Tibial nerve (tissue), 4 donors: ENCODE data around the gene ADGRG2.

Experiments used
- EP300 ChIP-seq, 2 donors: sonication (generic); formaldehyde crosslinking; IDR thresholded peaks; one replicate each; pipeline ENCODE4 v1.6.1; 2017; ENCODE audit warnings: antibody characterized with exemption in 2 of 2, mild to moderate bottlenecking in 1 of 2
- POLR2A ChIP-seq, 2 donors: fragments of 450-650 bp; IDR thresholded peaks; one replicate each; pipeline ENCODE4 v1.6.1; 2017; ENCODE audit warnings: antibody characterized with exemption in 2 of 2, mild to moderate bottlenecking in 2 of 2, moderate library complexity in 2 of 2
- TF ChIP-seq, protein P1 (sequence below), 5 experiments: fragments of 200-600 bp in 3 of 5; fragments of 450-650 bp in 2 of 5; sonication (generic) in 3 of 5; IDR thresholded peaks; one replicate each; pipeline ENCODE4 v1.5.1; 2016 to 2019; ENCODE audit warnings: antibody characterized with exemption in 5 of 5, mild to moderate bottlenecking in 3 of 5, moderate library complexity in 2 of 5

DNA sequence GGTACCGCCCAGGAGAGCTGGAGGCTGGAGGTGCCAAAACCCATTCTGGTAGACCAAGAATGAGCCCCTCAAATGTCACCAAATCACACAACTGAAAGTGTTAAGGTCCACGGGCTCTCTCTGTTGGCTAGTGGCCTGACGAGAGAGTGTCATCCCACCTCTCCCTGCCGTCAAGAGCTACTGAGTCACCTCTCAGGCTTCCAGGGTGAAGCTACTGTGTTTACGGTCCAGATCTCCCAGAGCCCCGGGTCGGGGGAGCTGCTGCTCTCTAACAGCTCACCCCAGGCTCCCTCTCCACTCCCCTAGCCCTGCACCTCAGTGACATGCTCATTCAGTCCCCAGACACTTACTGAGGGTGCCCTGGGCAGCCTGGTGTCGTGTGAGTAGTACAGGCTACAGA, 59.2 kb downstream of the ADGRG2 start:
- TF ChIP-seq, protein P1, sequence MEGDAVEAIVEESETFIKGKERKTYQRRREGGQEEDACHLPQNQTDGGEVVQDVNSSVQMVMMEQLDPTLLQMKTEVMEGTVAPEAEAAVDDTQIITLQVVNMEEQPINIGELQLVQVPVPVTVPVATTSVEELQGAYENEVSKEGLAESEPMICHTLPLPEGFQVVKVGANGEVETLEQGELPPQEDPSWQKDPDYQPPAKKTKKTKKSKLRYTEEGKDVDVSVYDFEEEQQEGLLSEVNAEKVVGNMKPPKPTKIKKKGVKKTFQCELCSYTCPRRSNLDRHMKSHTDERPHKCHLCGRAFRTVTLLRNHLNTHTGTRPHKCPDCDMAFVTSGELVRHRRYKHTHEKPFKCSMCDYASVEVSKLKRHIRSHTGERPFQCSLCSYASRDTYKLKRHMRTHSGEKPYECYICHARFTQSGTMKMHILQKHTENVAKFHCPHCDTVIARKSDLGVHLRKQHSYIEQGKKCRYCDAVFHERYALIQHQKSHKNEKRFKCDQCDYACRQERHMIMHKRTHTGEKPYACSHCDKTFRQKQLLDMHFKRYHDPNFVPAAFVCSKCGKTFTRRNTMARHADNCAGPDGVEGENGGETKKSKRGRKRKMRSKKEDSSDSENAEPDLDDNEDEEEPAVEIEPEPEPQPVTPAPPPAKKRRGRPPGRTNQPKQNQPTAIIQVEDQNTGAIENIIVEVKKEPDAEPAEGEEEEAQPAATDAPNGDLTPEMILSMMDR (IDR thresholded peaks at IDR 0.05) = no peak
- TF ChIP-seq EP300 (IDR thresholded peaks at IDR 0.05) (no peak), POLR2A (IDR thresholded peaks at IDR 0.05) (no peak)
